ENCODE measurements around the gene FADS1. TPM values are rescaled to one million over a fixed set of nuclear protein-coding genes. Genes with fewer than 3 reads are reported as not detected.
A peak's percentile ranks its signal among the peaks of the same experiment; 100 is the strongest.

The FADS1 gene
- total and polyA plus RNA-seq, 8 donors, result 1.8 to 56.5 (median 11.7) TPM; not detected in 1

DNA sequence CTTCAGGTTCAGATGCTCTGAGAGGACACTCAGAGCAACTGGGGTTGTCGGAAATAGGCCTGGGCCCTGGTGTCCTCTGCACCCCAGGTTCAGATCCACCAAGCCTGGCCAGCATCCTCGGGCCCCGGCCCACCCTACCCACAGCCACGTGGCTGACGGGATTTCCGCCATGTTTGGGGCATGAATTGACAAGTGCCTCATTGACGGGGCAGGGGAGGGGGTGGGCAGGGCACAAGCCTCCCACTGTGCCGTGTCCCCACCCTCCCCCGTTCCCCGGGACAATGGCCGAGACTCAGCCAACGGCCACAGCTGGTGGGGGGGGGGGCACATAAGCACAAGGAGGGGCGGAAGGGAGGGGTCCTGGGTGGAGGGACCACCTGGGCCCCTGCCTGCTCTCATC, 55.9 kb downstream of the FADS1 start:
- Histone ChIP-seq H3K36me3 (peaks cover 0 to 4% (median 0%) of the 10 kb centered on the region in 4 donors), H3K27ac (peak overlapping the region; percentile 89 to 95 (median 90))

DNA sequence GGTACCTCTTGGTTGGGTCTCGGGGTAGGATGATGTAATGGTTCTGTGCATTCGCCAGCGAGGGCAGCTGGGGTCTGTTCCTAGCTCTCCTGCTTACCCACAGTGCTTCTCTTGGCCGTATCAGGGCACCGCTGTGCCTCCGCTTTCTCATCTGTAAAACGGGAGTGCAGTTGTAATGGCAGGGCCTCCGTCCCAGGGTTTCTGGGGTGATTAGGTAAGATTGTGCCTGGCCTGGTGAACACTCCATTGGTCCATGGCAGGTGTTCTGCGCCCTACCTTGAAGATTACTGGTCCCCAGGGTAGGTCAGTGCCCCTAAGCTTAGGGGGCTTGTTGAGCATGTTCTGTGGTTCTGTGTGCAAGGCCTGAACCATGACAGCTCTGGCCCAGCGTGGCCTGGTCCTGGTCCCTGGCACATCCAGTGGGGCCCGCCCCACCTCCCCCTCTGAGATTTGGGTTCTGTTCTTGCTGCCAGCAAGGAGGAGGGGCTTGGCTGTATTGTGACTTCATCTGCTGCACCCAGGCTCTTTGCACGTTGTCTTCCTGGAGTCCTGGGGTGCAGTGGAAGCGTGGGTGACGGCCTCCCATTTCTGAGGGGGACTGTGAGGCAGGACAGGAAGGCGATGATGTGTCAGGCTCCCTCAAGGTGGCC, 59.5 kb downstream of the FADS1 start:
- H3K27me3 ChIP-seq, result peaks cover 0 to 32% (median 0%) of the 10 kb centered on the region in 3 donors
- WGBS, 5 donors, result 41 to 61% (median 43%) methylated on average over 13 to 15 of the region's 15 CpGs
- peak in 1 of 2 donors; percentile 72 for DNase-seq
- intact Hi-C loops (cut with DNase I; ENCODE audit: low total_unique reads), result no loop called here
- no peaks in the 10 kb centered on the region for H3K9me3 ChIP-seq
- H3K4me3 ChIP-seq, result peak overlapping the region in 2 of 4 donors; percentile 13 to 31
- peak overlapping the region; percentile 89 to 93 (median 91) for H3K27ac ChIP-seq
- no peaks in the 10 kb centered on the region for H3K36me3 ChIP-seq
- TF ChIP-seq POLR2AphosphoS5 (IDR thresholded peaks at IDR 0.05) (peak in 1 of 3 donors; percentile 21), POLR2A (IDR thresholded peaks at IDR 0.05) (no peak), EP300 (IDR thresholded peaks at IDR 0.05) (no peak)
- TF ChIP-seq, protein P1, sequence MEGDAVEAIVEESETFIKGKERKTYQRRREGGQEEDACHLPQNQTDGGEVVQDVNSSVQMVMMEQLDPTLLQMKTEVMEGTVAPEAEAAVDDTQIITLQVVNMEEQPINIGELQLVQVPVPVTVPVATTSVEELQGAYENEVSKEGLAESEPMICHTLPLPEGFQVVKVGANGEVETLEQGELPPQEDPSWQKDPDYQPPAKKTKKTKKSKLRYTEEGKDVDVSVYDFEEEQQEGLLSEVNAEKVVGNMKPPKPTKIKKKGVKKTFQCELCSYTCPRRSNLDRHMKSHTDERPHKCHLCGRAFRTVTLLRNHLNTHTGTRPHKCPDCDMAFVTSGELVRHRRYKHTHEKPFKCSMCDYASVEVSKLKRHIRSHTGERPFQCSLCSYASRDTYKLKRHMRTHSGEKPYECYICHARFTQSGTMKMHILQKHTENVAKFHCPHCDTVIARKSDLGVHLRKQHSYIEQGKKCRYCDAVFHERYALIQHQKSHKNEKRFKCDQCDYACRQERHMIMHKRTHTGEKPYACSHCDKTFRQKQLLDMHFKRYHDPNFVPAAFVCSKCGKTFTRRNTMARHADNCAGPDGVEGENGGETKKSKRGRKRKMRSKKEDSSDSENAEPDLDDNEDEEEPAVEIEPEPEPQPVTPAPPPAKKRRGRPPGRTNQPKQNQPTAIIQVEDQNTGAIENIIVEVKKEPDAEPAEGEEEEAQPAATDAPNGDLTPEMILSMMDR (IDR thresholded peaks at IDR 0.05), result no peak
- peaks cover 38 to 71% (median 67%) of the 10 kb centered on the region in 4 donors for H3K4me1 ChIP-seq

More for the DNA sequence above, 55.9 kb downstream of the FADS1 start:
- Histone ChIP-seq H3K27me3 (peaks cover 0 to 39% (median 0%) of the 10 kb centered on the region in 3 donors), H3K4me1 (peaks cover 56 to 91% (median 77%) of the 10 kb centered on the region in 4 donors), H3K4me3 (no peak overlapping the region), H3K9me3 (no peaks in the 10 kb centered on the region)
- no peak for DNase-seq
- intact Hi-C loops (cut with DNase I; ENCODE audit: low total_unique reads), result no loop called here
- WGBS, 5 donors, result 53 to 87% (median 73%) methylated on average over 7 to 13 of the region's 13 CpGs
- no peak for TF ChIP-seq POLR2A (IDR thresholded peaks at IDR 0.05)
- TF ChIP-seq EP300 (IDR thresholded peaks at IDR 0.05), result no peak
- TF ChIP-seq, protein P1 (IDR thresholded peaks at IDR 0.05), result no peak
- TF ChIP-seq POLR2AphosphoS5 (IDR thresholded peaks at IDR 0.05), result no peak

DNA sequence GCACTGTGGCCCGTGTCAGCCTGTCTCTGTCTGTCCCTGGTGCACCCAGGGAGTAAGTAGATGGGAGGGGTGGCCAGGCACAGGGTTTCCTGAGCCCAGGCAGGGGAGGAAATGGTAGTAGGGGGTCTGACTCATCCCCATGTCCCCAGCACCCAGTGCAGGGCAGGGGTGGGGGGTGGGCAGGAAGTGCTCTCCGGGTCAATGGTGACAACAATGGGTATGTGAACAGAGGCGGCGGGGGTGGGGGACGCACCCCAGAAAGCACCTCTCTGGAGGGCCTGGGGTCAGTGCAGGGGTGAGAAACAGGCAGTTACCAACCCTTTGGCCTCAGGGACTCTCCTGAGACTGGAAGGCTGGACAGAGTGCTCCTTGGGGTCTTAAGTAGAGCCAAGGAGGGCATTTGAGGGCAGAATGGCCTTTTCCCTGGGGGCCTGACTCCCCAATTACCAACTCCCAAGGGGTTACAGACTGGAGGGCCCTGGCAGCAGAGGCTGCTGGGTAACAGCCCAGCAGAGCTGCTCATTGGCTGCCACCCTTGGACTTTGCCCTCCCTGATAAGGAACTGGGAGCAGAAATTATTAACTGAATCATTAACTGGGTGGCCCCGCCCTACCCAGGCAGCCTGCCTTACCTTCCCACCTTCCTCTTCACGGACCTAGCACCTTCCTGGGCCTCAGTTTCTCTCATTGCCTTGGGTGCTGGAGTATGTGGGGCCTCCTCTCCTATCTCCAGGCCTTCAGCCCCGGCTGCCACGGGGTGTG, 60.2 kb downstream of the FADS1 start:
- Histone ChIP-seq H3K4me1 (peaks cover 41 to 70% (median 68%) of the 10 kb centered on the region in 4 donors), H3K4me3 (peak overlapping the region in 2 of 4 donors; percentile 62 to 66)
- 16 to 50% (median 46%) methylated on average over 5 to 9 of the region's 9 CpGs for WGBS, 5 donors

DNA sequence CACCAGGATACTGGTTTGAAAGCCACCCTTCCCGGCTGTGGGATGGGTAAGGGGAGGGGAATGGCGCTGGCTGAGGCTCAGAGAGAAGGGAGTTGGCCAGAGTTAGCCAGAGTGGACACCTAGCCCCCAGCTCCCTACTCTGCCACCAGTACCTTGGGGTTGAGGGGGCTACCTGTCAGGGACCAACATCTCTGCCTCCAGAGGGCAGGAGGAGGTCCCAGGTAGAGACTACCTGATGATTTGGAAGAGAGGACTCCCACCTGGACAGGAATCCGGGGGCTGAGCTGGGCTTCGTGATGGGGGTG, 60.7 kb downstream of the FADS1 start:
- H3K27ac ChIP-seq, result peak overlapping the region; percentile 89 to 93 (median 91)
- H3K36me3 ChIP-seq, result no peaks in the 10 kb centered on the region
- peaks cover 0 to 32% (median 0%) of the 10 kb centered on the region in 3 donors for H3K27me3 ChIP-seq
- H3K4me1 ChIP-seq, result peaks cover 39 to 64% (median 62%) of the 10 kb centered on the region in 4 donors
- WGBS, 5 donors, result 31 to 51% (median 39%) methylated on average over 2 to 4 of the region's 4 CpGs
- intact Hi-C loops (cut with DNase I; ENCODE audit: low total_unique reads), result no loop called here
- peak overlapping the region in 2 of 4 donors; percentile 62 to 66 for H3K4me3 ChIP-seq
- TF ChIP-seq EP300 (IDR thresholded peaks at IDR 0.05), result no peak
- TF ChIP-seq, protein P1 (IDR thresholded peaks at IDR 0.05), result no peak
- no peak for TF ChIP-seq POLR2AphosphoS5 (IDR thresholded peaks at IDR 0.05)
- TF ChIP-seq POLR2A (IDR thresholded peaks at IDR 0.05), result no peak
- DNase-seq, result no peak
- no peaks in the 10 kb centered on the region for H3K9me3 ChIP-seq

More for the DNA sequence above, 60.2 kb downstream of the FADS1 start:
- H3K36me3 ChIP-seq, result no peaks in the 10 kb centered on the region
- peak; percentile 88 to 95 for DNase-seq
- intact Hi-C loops (cut with DNase I; ENCODE audit: low total_unique reads), result no loop called here
- TF ChIP-seq, protein P1 (IDR thresholded peaks at IDR 0.05), result no peak
- TF ChIP-seq POLR2AphosphoS5 (IDR thresholded peaks at IDR 0.05) (peak in 2 of 3 donors; percentile 54 to 65), POLR2A (IDR thresholded peaks at IDR 0.05) (no peak)
- peaks cover 0 to 34% (median 0%) of the 10 kb centered on the region in 3 donors for H3K27me3 ChIP-seq
- H3K9me3 ChIP-seq, result no peaks in the 10 kb centered on the region
- peak overlapping the region; percentile 89 to 93 (median 91) for H3K27ac ChIP-seq

Data from stomach (tissue), 9 donors.